ENCODE measurements around the gene MICAL3. TPM values are rescaled to one million over a fixed set of nuclear protein-coding genes. Genes with fewer than 3 reads are reported as not detected.

Gene MICAL3
- total RNA-seq, 1 experiment from 2014 or later, result 23.7 TPM

GRCh38 chr22:17778412-17778976, 245.9 kb downstream of the MICAL3 start:
- Histone ChIP-seq H3K79me2 (ENCODE audit: low read length) (peaks cover 2% of the 10 kb centered on the region), H3K27me3 (ENCODE audit: low read length) (no peaks in the 10 kb centered on the region), H3K9me2 (replicated peaks; ENCODE audit: low read length) (no peaks in the 10 kb centered on the region), H3K27ac (ENCODE audit: low read length) (no peak overlapping the region), H3K4me3 (ENCODE audit: low read length) (no peak overlapping the region), H3K9me3 (ENCODE audit: low read length) (no peaks in the 10 kb centered on the region), H3K4me1 (ENCODE audit: insufficient read depth, low read length) (peaks cover 10% of the 10 kb centered on the region), H3F3A (ENCODE audit: low read length, unreplicated experiment) (no peaks in the 10 kb centered on the region), H2AFZ (ENCODE audit: low read length) (no peak overlapping the region), H3K4me2 (ENCODE audit: low read length) (no peak overlapping the region), H3K36me3 (ENCODE audit: low read depth, low read length) (no peaks in the 10 kb centered on the region), H3K9ac (ENCODE audit: low read length) (no peak overlapping the region), H4K20me1 (ENCODE audit: low read length) (no peaks in the 10 kb centered on the region)
- DNase-seq (no peak), ATAC-seq (no peak)
- intact Hi-C loops (cut with micrococcal nuclease), result no loop called here
- TF ChIP-seq EZH2phosphoT487 (IDR thresholded peaks at IDR 0.05; ENCODE audit: borderline replicate concordance, low read length), result no peak
- CTCF ChIA-PET, result no interaction called here
- POLR2A ChIA-PET (ENCODE audit: unreplicated experiment), result interaction anchor here (0.6 kb wide), 1 partner anchor 606 kb away, joined by 4 read pairs; no protein-coding TSS in a partner anchor
- BruUV-seq (replicated peaks), result no TSS peak

GRCh38 chr22:17777717-17778044, 246.7 kb downstream of the MICAL3 start:
- CTCF ChIA-PET, result no interaction called here

GRCh38 chr22:17777005-17777716, 247.2 kb downstream of the MICAL3 start:
- no TSS peak for BruUV-seq (replicated peaks)
- Histone ChIP-seq H3K4me3 (ENCODE audit: low read length) (no peak overlapping the region), H3K4me1 (ENCODE audit: insufficient read depth, low read length) (peaks cover 23% of the 10 kb centered on the region), H3K36me3 (ENCODE audit: low read depth, low read length) (no peaks in the 10 kb centered on the region), H3K27ac (ENCODE audit: low read length) (no peak overlapping the region), H3K9ac (ENCODE audit: low read length) (no peak overlapping the region), H3K9me3 (ENCODE audit: low read length) (no peaks in the 10 kb centered on the region), H3F3A (ENCODE audit: low read length, unreplicated experiment) (no peaks in the 10 kb centered on the region), H3K9me2 (replicated peaks; ENCODE audit: low read length) (no peaks in the 10 kb centered on the region), H3K79me2 (ENCODE audit: low read length) (peaks cover 16% of the 10 kb centered on the region), H4K20me1 (ENCODE audit: low read length) (no peaks in the 10 kb centered on the region), H2AFZ (ENCODE audit: low read length) (no peak overlapping the region), H3K27me3 (ENCODE audit: low read length) (no peaks in the 10 kb centered on the region), H3K4me2 (ENCODE audit: low read length) (no peak overlapping the region)
- TF ChIP-seq CTCF (conservative IDR thresholded peaks at IDR 0.05; ENCODE audit: low read depth, low read length), result no peak
- TF ChIP-seq EZH2phosphoT487 (IDR thresholded peaks at IDR 0.05; ENCODE audit: borderline replicate concordance, low read length), result no peak
- no peak for TF ChIP-seq EZH2 (IDR thresholded peaks at IDR 0.05; ENCODE audit: low read length, unreplicated experiment)
- no peak for DNase-seq
- CTCF ChIA-PET, result interaction anchor here (0.7 kb wide), 1 partner anchor 29 kb away, joined by 6 read pairs; no protein-coding TSS in a partner anchor
- no peak for ATAC-seq
- intact Hi-C loops (cut with micrococcal nuclease), result no loop called here
- POLR2A ChIA-PET (ENCODE audit: unreplicated experiment), result no interaction called here

More at GRCh38 chr22:17777717-17778044, 246.7 kb downstream of the MICAL3 start:
- no peak overlapping the region for H2AFZ ChIP-seq (ENCODE audit: low read length)
- no peaks in the 10 kb centered on the region for H3K27me3 ChIP-seq (ENCODE audit: low read length)
- H3K27ac ChIP-seq (ENCODE audit: low read length), result no peak overlapping the region
- no TSS peak for BruUV-seq (replicated peaks)
- intact Hi-C loops (cut with micrococcal nuclease), result no loop called here
- H3F3A ChIP-seq (ENCODE audit: low read length, unreplicated experiment), result no peaks in the 10 kb centered on the region
- DNase-seq, result no peak
- no peak for ATAC-seq
- H3K79me2 ChIP-seq (ENCODE audit: low read length), result peaks cover 11% of the 10 kb centered on the region
- H3K4me2 ChIP-seq (ENCODE audit: low read length), result no peak overlapping the region
- H3K9me2 ChIP-seq (replicated peaks; ENCODE audit: low read length), result no peaks in the 10 kb centered on the region
- no peak overlapping the region for H3K9ac ChIP-seq (ENCODE audit: low read length)
- no peaks in the 10 kb centered on the region for H3K9me3 ChIP-seq (ENCODE audit: low read length)
- H3K36me3 ChIP-seq (ENCODE audit: low read depth, low read length), result no peaks in the 10 kb centered on the region
- TF ChIP-seq EZH2phosphoT487 (IDR thresholded peaks at IDR 0.05; ENCODE audit: borderline replicate concordance, low read length) (no peak), CTCF (conservative IDR thresholded peaks at IDR 0.05; ENCODE audit: low read depth, low read length) (no peak), EZH2 (IDR thresholded peaks at IDR 0.05; ENCODE audit: low read length, unreplicated experiment) (no peak)
- peaks cover 19% of the 10 kb centered on the region for H3K4me1 ChIP-seq (ENCODE audit: insufficient read depth, low read length)
- POLR2A ChIA-PET (ENCODE audit: unreplicated experiment), result no interaction called here
- no peaks in the 10 kb centered on the region for H4K20me1 ChIP-seq (ENCODE audit: low read length)
- H3K4me3 ChIP-seq (ENCODE audit: low read length), result no peak overlapping the region
